ENCODE measurements around the gene AGFG1.

GRCh38 chr2:227551836-227552235 is 79.9 kb downstream of the AGFG1 start:
- TF ChIP-seq EZH2 (IDR thresholded peaks at IDR 0.05; ENCODE audit: borderline replicate concordance, low read depth, low read length, poor library complexity, severe bottlenecking) (no peak), CTCF (conservative IDR thresholded peaks at IDR 0.05; ENCODE audit: low read depth, low read length) (no peak)

All from A673 (cell line).